ENCODE data around the gene XIRP1.

DNA sequence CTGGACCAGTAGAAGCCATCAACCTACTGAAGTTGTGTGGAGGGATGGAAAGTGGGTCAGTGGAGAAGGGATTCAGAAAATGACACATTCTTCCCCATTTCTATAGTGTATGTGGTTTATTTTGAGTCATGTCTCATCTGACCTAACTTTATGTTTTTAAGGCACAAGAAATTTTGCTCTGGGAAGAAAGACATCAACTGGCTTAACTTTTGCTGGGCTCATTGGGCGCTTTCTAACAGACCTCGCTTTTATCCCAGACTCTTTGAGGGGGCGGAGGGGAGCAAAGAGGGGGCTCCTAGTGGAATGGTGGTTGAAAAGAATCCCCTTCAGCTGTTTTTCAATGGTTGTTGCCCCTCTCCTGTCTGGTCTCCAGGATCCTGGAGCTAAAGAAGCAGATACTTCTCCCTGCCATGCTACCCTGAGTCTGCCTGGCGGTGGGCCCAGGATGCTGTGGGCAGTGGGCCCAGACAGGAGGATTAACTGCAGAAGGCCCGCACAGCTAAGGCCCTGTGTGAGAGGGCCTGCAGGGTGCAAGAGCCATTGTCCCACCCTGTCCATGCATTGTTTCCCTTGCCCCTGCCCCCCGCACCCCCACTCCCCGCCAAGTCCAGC, 53.5 kb downstream of the XIRP1 start:
- TF ChIP-seq CTCF (IDR thresholded peaks at IDR 0.05): no peak
- no peak for TF ChIP-seq POLR2A (IDR thresholded peaks at IDR 0.05)
